ENCODE data around the gene GOLGA8J. TPM values are rescaled to one million over a fixed set of nuclear protein-coding genes. Genes with fewer than 3 reads are reported as not detected.
"Not testable (repeated sequence)": the region's sequence is repeated elsewhere in the genome, so short reads cannot be mapped to it uniquely, and the experiment has no call there.

The GOLGA8J gene, protein sequence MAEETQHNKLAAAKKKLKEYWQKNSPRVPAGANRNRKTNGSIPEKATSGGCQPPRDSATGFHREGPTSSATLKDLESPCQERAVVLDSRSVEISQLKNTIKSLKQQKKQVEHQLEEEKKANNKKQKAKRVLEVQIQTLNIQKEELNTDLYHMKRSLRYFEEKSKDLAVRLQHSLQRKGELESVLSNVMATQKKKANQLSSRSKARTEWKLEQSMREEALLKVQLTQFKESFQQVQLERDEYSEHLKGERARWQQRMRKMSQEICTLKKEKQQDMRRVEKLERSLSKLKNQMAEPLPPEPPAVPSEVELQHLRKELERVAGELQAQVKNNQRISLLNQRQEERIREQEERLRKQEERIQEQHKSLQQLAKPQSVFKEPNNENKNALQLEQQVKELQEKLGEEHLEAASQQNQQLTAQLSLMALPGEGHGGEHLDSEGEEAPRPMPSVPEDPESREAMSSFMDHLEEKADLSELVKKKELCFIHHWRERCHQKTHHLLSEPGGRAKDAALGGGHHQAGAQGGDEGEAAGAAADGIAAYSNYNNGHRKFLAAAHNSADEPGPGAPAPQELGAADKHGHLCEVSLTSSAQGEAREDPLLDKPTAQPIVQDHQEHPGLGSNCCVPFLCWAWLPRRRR
- total RNA-seq: under 1 TPM in 1 of 4 donors, not detected in 3; 0.60 TPM

DNA sequence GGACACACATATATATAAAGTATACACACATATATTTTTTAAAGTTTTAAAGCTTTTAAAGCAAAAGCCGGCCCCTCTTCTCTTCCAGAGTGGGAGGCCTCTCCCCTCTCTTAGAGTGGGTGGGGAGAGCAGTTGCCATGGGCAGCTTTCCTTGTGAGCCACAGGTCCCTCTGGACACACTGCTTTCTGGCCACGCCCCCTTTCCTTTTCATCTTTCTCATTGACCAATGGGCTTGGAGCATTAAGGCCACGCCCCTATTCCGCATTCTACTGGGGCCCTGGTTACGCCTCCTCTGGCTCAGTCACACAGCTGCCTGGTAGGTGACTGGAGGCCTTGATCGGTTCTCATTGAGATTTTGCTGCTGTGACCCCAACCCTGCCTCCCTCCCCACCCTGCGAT is at the start of gene GOLGA8J:
Gene GOLGA8J (plus strand): TSS at position 301 of the 400 bp plus-strand sequence. CDS start 98 bp downstream, at position 399.
- not testable (repeated sequence) for H3K9me3 ChIP-seq; H3K27me3 ChIP-seq; H3K4me3 ChIP-seq; H3K36me3 ChIP-seq; DNase-seq (ENCODE audit: low spot score in 2 of 2); H3K27ac ChIP-seq; H3K4me1 ChIP-seq
- WGBS, 2 donors: 80% methylated on average over 1 of the region's 7 CpGs

DNA sequence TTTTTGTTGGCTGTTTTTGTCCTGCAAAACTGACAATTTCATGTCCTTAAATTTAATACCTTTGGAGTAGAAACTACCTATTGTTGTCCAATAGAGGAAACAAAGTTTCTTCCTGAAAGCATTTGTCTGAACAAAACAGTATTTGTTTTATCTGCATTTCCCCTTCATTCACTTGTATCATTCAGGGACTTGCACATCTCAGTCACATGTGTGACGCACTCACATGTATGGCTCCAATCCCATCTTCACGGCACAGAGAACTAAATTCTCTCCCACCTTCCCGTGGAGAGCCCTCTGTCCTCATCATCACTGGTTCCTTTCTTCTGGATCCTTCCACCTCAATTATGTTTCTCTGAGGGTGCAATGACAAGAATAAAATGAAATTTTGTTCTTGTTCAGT is 49.5 kb upstream of the GOLGA8J start:
- no peak for DNase-seq (ENCODE audit: low spot score in 2 of 2)
- H3K9me3 ChIP-seq: peaks cover 0 to 6% (median 2%) of the 10 kb centered on the region in 4 donors
- TF ChIP-seq, protein P1, sequence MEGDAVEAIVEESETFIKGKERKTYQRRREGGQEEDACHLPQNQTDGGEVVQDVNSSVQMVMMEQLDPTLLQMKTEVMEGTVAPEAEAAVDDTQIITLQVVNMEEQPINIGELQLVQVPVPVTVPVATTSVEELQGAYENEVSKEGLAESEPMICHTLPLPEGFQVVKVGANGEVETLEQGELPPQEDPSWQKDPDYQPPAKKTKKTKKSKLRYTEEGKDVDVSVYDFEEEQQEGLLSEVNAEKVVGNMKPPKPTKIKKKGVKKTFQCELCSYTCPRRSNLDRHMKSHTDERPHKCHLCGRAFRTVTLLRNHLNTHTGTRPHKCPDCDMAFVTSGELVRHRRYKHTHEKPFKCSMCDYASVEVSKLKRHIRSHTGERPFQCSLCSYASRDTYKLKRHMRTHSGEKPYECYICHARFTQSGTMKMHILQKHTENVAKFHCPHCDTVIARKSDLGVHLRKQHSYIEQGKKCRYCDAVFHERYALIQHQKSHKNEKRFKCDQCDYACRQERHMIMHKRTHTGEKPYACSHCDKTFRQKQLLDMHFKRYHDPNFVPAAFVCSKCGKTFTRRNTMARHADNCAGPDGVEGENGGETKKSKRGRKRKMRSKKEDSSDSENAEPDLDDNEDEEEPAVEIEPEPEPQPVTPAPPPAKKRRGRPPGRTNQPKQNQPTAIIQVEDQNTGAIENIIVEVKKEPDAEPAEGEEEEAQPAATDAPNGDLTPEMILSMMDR (IDR thresholded peaks at IDR 0.05): no peak
- TF ChIP-seq POLR2A (IDR thresholded peaks at IDR 0.05): no peak
- TF ChIP-seq EP300 (IDR thresholded peaks at IDR 0.05): no peak
- no peaks in the 10 kb centered on the region for H3K4me1 ChIP-seq
- no peaks in the 10 kb centered on the region for H3K36me3 ChIP-seq
- H3K4me3 ChIP-seq: no peak overlapping the region
- no peaks in the 10 kb centered on the region for H3K27me3 ChIP-seq
- H3K27ac ChIP-seq: no peak overlapping the region
- 57 to 73% methylated on average over 3 of the region's 3 CpGs for WGBS, 2 donors

DNA sequence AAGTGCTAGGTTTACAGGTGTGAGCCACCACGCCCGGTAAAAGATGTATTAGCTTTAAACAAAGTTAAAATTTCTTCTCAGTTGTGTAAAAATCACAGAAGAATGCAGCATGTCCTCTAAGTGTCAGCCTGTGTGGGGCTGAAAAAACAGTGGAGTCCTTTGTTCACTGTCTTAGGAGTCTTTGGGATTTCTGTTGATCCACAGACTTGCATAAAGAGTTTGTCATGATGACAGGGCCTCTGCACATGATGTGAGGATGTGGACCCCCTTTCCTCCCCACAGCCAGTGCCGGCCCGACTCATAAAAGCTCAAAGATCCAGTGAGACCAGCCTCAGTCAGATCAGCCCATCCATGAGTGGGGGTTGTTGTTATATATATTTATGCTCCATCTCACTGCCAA is 49.0 kb upstream of the GOLGA8J start:
- no peaks in the 10 kb centered on the region for H3K36me3 ChIP-seq
- H3K4me3 ChIP-seq: no peak overlapping the region
- TF ChIP-seq POLR2A (IDR thresholded peaks at IDR 0.05): no peak
- TF ChIP-seq, protein P1 (IDR thresholded peaks at IDR 0.05): no peak
- TF ChIP-seq EP300 (IDR thresholded peaks at IDR 0.05): no peak
- no peaks in the 10 kb centered on the region for H3K27me3 ChIP-seq
- H3K27ac ChIP-seq: no peak overlapping the region
- 42 to 53% methylated on average over 4 of the region's 4 CpGs for WGBS, 2 donors
- peaks cover 0 to 6% (median 2%) of the 10 kb centered on the region in 4 donors for H3K9me3 ChIP-seq
- DNase-seq (ENCODE audit: low spot score in 2 of 2): no peak
- H3K4me1 ChIP-seq: peaks cover 0 to 1% (median 0%) of the 10 kb centered on the region in 4 donors

DNA sequence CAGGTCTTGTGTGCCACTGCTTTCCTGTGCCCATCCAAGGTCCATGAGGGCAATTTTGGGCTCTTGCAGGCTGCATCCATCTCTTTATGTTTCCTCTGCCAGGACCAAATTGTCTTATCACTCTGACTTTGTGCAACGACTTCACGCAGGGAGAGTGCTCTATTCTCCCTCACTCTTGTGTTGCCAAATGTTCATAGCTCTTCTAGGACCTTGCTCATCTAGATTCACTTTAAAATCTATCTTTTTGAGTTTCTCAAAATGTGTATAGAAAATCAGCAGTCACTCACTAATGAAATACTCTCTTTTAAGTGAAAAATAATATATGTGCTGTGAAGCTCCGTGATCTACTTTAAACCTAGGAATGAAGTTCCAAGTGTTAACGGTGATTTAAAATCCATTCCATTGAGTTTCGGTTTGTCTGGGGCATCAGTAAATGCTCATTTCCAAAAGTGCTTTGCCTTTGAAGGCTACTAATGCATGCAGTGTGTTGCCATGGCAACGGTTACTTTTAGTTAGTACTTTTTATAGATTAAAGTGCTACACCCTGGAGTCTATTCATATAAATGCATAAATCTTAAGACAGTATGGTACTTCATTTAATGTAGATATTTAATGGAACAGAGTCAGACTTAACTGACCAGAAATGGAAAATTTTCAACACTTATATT is 46.6 kb upstream of the GOLGA8J start:
- H3K9me3 ChIP-seq: no peaks in the 10 kb centered on the region
- H3K27me3 ChIP-seq: no peaks in the 10 kb centered on the region
- WGBS, 2 donors: 71 to 84% methylated on average over 6 of the region's 6 CpGs
- no peaks in the 10 kb centered on the region for H3K36me3 ChIP-seq
- H3K4me1 ChIP-seq: peaks cover 0 to 9% (median 0%) of the 10 kb centered on the region in 4 donors
- no peak overlapping the region for H3K27ac ChIP-seq
- TF ChIP-seq EP300 (IDR thresholded peaks at IDR 0.05): no peak
- TF ChIP-seq POLR2A (IDR thresholded peaks at IDR 0.05): no peak
- TF ChIP-seq, protein P1 (IDR thresholded peaks at IDR 0.05): no peak
- no peak for DNase-seq (ENCODE audit: low spot score in 2 of 2)
- no peak overlapping the region for H3K4me3 ChIP-seq

DNA sequence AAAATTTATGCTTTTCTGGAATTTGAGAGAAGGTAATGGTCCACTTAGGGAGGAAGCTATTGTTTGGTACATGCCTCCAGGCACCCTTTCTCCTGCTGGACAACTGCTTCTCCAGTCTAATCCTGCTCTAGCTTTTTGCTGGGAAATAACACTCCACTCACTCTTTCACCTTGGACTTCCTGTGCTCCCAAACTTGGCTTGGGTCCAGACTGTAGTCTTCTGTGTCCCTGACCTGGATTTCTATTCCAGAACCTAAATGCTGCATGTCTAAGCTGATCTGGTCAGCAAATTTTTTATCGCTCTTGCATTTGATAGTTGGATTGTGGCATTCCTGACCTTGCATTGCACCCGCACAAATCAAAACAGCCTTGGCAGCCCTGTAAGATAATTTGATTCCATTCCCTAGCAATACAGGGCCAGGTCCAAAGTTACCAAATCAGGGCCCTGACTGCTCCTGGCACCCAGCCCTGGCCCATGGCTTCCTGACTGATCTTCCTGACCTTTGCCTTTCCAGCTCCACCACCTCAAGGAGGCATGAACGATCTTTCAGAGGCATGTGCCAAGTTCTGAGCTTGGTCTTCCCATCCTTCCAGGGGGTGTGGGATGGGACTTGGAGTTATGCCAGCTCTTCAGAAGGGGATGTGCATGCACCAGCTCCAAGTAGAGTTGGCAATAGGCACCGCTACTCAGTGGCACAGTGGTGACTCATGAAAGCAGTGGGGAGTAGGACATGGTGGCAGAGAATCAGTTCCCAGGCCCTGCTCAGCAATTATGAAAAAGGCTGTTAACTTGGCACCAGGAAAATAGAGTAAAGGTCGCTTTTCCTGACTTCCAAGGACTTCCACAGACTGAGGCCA is 43.9 kb upstream of the GOLGA8J start:
- Histone ChIP-seq H3K27ac (no peak overlapping the region), H3K36me3 (no peaks in the 10 kb centered on the region), H3K4me1 (peaks cover 0 to 25% (median 0%) of the 10 kb centered on the region in 4 donors), H3K9me3 (no peaks in the 10 kb centered on the region), H3K27me3 (no peaks in the 10 kb centered on the region), H3K4me3 (no peak overlapping the region)
- TF ChIP-seq POLR2A (IDR thresholded peaks at IDR 0.05): no peak
- TF ChIP-seq, protein P1 (IDR thresholded peaks at IDR 0.05): no peak
- TF ChIP-seq EP300 (IDR thresholded peaks at IDR 0.05): no peak
- DNase-seq (ENCODE audit: low spot score in 2 of 2): no peak
- WGBS, 2 donors: 44 to 47% methylated on average over 5 of the region's 5 CpGs

Data from tibial nerve (tissue), 4 donors.